GM21529 (cell line): ENCODE results near the gene PACSIN2.

Experiments used
- ATAC-seq: cut with Tn5 transposase; IDR thresholded peaks from one replicate; pipeline ENCODE4 v1.9.1; 2021; ENCODE audit not compliant: unreplicated experiment

Gene PACSIN2

GRCh38 chr22:42866100-42866499 lies 148.8 kb downstream of the PACSIN2 start:
- no peak for ATAC-seq

DNA sequence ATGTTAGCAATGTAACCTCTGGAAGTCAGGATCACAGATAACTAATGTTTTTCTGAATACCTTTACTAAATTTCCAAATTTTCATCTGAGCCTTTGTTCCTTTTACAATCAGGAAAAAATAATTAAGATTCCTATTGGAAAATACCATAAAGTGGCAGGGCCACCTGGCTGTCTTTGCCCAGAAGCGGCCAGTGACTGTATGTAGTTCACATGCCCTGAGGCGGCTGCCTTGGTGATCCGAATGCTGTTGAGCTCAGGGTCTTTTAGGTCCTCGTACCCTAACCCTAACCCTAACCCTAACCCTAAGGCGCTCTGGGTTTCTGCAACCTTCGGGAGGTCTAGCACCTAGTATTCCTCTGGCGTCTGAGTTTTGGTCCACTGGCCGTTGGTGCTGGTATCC lies 149.4 kb downstream of the PACSIN2 start:
- no peak for ATAC-seq

DNA sequence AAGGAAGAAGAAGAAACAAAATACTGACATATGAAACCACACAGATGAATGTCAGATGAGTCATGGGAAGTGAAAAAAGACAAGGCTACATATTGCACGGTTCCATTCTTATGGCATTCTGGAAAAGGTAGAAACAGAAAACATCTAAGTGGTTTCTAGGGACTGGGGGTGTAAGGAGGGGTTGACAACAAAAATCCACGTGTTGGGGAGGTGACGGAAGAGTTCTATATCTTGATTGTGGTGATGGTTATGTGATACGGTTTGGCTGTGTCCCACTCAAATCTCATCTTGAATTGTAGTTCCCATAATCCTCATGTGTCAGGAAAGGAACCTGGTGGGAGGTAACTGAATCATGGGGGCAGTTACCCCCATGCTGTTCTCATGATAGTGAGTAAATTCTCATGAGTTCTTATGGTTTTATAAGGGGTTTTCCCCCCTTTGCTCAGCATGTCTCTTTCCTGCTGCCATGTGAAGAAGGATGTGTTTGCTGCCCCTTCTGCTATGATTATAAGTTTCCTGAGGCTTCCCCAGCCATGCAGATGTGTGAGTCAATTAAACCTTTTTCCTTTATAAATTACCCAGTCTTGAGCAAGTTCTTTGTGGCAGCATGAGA lies 151.5 kb downstream of the PACSIN2 start:
- no peak for ATAC-seq

- no peak for ATAC-seq
These were observed 152.8 kb downstream of the PACSIN2 start for GRCh38 chr22:42862045-42862734.

DNA sequence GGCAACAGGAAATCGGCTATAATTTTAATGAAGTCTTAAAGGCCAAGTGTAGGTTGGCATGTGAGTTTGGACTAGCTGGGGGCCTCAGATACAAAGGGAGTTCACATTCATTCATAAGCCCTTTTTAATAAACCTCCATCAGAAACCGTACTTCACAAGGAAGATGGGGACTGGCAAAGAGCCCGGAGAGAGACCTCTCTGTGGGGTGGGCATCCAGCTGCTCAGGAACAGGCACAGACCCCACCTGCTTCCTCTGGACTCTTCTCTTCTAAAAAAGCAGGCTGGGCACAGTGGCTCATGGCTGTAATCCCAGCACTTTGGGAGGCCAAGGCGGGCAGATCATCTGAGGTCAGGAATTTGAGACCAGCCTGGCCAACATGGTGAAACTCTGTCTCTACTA lies 154.0 kb downstream of the PACSIN2 start:
- ATAC-seq = no peak

GRCh38 chr22:42857845-42858481 lies 157.0 kb downstream of the PACSIN2 start:
- ATAC-seq = no peak

DNA sequence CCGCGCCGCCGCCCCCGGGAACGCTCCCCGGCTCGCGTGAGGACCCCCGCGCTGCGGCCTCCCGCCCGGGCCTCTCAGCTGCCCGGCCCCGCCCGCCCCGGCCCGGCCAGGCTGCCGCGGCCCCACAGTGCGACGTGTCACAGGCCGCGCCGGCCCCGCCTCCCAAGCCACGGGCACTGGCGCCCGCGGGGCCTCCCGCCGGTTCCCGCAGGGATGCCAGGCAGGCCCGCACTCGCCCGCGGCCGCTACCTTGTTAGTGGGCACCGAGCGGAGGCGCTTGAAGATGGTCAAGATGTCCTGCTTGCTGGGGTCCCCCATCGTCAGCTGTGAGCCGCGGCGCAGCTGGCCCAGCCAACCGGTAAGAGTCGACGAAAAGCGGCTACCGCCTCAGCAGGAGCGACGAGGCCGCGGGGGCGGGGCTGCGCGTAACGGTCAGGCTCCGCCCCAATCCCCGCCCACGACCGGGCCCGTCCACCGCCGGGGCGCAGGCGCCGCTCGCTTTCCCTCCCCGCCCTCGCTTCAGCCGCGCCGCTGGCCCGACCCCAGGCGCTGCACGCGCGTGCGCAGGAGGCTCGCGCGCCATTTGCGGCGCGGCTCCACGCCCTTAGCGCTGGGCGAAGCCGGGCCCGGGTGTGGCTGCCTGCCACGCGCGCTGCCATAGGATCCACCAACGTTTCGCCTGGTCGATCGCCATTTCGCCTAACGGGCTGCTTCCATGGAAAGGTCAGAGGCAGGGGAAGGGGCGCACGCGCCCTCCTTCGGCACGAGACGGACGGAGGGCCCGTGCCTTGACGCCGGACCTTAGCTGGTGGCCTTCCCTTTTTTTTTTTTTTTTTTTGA lies 157.9 kb downstream of the PACSIN2 start, which contains the start of gene ARFGAP3:
Gene ARFGAP3, minus strand, starts transcription at position 409 of the 840 bp plus-strand sequence. Its CDS starts 91 bp downstream, at position 318.
- ATAC-seq = peak; percentile 73

- peak; percentile 26 for ATAC-seq
These were observed 158.6 kb downstream of the PACSIN2 start for GRCh38 chr22:42856179-42856864.

DNA sequence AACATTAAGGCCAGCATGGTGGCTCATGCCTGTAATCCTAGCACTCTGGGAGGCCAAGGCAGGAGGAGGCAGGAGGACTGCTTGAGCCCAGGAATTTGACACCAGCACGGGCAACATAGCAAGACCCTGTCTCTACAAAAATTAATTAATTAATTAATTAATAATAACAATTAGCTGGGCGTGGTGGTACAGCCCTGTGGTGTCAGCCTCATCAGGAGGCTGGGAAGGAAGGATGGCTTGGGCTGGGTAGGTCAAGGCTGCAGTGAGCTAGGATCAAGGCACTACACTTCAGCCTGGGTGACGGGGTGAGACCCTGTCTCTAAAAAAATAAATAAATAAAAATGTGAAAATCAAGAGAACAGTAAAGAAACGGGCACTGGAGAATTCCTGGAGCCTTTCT lies 159.2 kb downstream of the PACSIN2 start:
- no peak for ATAC-seq

DNA sequence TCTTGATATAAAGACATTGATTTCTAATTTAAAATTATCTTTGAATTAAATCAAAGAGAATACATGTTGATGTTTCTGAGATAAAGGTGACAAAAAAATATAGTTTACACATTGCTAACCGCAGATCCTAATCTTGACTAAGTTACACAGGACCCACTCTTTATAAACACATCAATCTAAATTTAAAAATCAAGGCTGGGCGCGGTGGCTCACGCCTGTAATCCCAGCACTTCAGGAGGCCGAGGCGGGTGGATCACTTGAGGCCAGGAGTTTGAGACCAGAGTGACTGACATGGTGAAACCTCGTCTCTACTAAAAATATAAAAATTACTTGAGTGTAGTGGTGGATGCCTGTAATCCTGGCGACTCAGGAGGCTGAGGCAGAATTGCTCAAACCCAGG lies 159.7 kb downstream of the PACSIN2 start:
- ATAC-seq = no peak

- ATAC-seq = no peak
These were observed 165.9 kb downstream of the PACSIN2 start for GRCh38 chr22:42848941-42849550.

GRCh38 chr22:42847110-42847509 lies 167.8 kb downstream of the PACSIN2 start:
- no peak for ATAC-seq

DNA sequence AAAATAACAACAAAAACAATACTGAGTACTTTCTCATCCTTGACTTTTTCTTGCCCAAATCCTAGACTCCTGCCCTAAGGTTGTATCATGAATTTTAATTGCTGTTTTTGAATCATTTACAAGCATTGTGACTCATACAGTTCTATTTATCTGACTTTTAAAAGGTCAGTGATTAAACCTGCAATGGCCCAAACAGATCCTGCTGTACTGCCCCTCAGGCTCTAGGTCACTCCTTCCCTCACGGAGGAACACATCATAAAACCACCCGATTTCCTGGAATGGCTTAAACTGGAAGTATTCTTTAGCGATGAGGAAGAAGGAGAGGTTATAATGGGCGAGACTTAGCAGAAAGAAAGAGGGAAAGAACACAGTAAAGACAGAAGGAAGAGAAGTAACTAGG lies 170.2 kb downstream of the PACSIN2 start:
- ATAC-seq = no peak

DNA sequence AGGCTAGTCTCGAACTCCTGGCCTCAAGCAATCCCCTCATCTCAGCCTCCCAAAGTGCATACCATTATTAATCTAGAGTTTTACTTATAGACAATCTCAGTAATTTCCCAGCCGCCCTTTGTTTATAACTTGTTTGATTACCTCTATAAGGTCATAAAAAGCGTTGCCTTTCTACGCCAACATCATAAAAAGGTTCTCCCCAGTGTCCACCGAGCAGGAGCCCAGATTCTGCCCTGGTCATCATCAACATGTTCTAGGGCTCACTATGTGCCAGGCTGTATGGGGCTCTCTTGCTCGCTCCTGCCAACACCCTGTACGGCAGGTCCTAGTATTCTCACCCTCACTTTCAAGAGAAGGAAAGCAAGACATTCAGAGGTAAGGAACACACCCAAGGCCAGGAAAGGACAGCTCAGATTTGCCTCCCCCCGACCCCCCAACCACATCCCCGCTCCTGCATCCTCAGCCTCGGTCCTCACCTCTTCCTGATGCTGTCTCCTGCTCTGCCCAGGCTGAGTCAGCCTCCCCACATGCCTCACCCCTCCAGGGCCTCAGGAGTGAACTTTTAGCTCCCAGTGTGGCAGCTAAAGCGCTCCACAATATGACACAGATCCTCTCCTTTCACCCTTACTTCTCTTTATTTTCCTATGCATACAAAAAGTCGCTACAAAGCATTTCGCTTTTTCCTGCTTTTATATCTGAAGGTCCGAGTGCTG lies 172.1 kb downstream of the PACSIN2 start:
- no peak for ATAC-seq

DNA sequence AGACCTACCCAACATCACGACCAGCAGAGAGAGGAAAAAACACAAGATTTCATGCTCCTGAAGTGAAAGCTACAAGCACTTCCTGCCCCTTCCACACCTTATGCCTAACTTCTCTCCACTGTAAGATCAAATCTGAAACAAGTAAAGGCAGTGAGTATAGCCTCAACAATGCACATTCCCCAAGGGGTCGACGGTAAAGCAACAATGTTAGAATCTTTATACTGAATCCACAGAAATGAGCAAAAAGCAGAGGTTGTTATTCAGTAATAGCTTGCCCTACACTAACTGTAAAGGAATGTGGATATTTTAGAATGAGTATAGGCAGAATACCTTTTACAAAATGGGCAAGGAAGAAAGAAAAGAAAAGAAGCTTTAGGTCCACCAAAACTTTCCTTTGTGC lies 173.5 kb downstream of the PACSIN2 start:
- ATAC-seq = no peak

GRCh38 chr22:42837556-42837955 lies 177.4 kb downstream of the PACSIN2 start:
- ATAC-seq = no peak

GRCh38 chr22:42836026-42836425 lies 178.9 kb downstream of the PACSIN2 start:
- no peak for ATAC-seq

GRCh38 chr22:42834177-42834949 lies 180.6 kb downstream of the PACSIN2 start:
- no peak for ATAC-seq

DNA sequence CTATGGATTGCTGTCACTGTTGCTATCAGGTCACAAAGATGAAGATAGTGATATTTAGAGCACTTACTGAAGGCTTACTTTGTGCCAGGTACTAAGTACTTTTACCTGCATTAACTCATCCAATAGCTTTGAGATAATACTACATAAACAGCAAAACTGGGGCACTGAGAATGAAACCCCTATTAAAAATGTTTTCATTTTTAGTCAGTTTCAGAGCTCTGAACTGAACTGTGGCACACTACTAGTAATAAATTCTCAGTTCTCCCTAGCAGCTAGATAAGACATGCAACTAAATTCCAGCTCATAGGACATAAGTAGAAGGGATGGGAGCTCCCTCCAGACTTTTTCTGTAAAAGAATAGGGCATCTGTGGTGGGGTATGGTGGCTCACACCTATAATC lies 181.8 kb downstream of the PACSIN2 start:
- ATAC-seq = no peak
